Measurements from ENCODE around the gene LCN6.

Gene LCN6

GRCh38 chr9:136739509-136739908 is 8.8 kb downstream of the LCN6 start:
- no peak overlapping the region for H3K27ac ChIP-seq
- H3K4me3 ChIP-seq = no peak overlapping the region
- no peak for DNase-seq (ENCODE audit: low spot score)
- TF ChIP-seq CTCF (IDR thresholded peaks at IDR 0.05) = no peak

DNA sequence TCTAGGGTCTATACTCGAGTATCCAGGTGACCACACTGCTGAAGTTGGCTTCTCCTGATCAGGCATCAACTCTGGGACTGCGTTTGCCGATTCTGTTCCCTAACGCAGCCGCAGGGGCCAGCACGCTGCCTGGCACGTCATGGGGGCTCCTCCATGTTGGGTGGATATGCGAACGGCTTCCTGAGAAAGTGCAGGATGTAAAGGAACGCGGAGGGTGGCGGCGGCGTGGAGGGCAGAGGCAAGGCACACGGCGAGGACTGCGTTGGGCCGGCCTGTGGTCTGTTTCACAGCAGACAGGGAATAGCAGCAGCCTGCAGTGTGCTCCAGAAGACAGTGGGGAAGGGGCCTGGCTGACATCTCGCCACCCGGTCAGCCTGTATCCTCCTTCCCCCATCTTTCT is 9.4 kb downstream of the LCN6 start:
- no peak overlapping the region for H3K27ac ChIP-seq
- no peak for DNase-seq (ENCODE audit: low spot score)
- no peak for TF ChIP-seq CTCF (IDR thresholded peaks at IDR 0.05)
- H3K4me3 ChIP-seq = no peak overlapping the region

GRCh38 chr9:136735812-136736480 is 12.4 kb downstream of the LCN6 start:
- DNase-seq (ENCODE audit: low spot score) = no peak
- Histone ChIP-seq H3K4me3 (no peak overlapping the region), H3K27ac (no peak overlapping the region)
- TF ChIP-seq CTCF (IDR thresholded peaks at IDR 0.05) = no peak

GRCh38 chr9:136734837-136735496 is 13.4 kb downstream of the LCN6 start:
- no peak for DNase-seq (ENCODE audit: low spot score)
- Histone ChIP-seq H3K4me3 (no peak overlapping the region), H3K27ac (no peak overlapping the region)
- no peak for TF ChIP-seq CTCF (IDR thresholded peaks at IDR 0.05)

DNA sequence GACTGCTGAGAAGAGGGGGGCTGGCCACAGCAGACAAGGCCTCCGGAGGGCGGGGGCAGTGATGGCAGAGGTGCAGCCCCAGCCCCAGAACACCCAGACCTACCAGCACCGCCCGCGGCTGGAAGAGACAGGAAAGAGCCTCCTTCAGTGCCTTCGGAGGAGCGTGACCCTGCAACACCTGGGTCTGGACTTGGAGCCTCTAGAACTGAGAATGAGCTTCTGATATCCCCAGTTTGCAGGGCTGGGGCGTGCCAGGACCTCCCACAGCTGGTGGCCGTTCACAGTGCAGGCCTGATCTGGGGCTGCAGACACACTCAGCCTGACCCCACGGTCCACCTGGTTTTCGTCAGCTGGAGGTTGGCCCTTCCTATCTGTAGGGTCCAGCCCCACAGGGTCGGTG is 14.7 kb downstream of the LCN6 start:
- Histone ChIP-seq H3K27ac (no peak overlapping the region), H3K4me3 (no peak overlapping the region)
- no peak for DNase-seq (ENCODE audit: low spot score)
- no peak for TF ChIP-seq CTCF (IDR thresholded peaks at IDR 0.05)

- TF ChIP-seq CTCF (IDR thresholded peaks at IDR 0.05) = no peak
- Histone ChIP-seq H3K4me3 (no peak overlapping the region), H3K27ac (no peak overlapping the region)
- DNase-seq (ENCODE audit: low spot score) = no peak
Observed at GRCh38 chr9:136732444-136733178, 15.7 kb downstream of the LCN6 start.

Data from coronary artery (tissue), 2 donors.